ENCODE measurements around the gene KYAT1.

GRCh38 chr9:128886211-128886891 lies 4.6 kb upstream of the KYAT1 start:
- TF ChIP-seq, protein P1, sequence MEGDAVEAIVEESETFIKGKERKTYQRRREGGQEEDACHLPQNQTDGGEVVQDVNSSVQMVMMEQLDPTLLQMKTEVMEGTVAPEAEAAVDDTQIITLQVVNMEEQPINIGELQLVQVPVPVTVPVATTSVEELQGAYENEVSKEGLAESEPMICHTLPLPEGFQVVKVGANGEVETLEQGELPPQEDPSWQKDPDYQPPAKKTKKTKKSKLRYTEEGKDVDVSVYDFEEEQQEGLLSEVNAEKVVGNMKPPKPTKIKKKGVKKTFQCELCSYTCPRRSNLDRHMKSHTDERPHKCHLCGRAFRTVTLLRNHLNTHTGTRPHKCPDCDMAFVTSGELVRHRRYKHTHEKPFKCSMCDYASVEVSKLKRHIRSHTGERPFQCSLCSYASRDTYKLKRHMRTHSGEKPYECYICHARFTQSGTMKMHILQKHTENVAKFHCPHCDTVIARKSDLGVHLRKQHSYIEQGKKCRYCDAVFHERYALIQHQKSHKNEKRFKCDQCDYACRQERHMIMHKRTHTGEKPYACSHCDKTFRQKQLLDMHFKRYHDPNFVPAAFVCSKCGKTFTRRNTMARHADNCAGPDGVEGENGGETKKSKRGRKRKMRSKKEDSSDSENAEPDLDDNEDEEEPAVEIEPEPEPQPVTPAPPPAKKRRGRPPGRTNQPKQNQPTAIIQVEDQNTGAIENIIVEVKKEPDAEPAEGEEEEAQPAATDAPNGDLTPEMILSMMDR (IDR thresholded peaks at IDR 0.05), result no peak
- no peak for TF ChIP-seq EZH2phosphoT487 (IDR thresholded peaks at IDR 0.05)
- TF ChIP-seq EZH2 (IDR thresholded peaks at IDR 0.05), result no peak
